Activated CD4-positive, alpha-beta T cell treated with anti-CD3 and anti-CD28 coated beads for 36 hours (primary cell): ENCODE results near the gene NPIPA5. TPM values are rescaled to one million over a fixed set of nuclear protein-coding genes. Genes with fewer than 3 reads are reported as not detected.
"Not testable (repeated sequence)": the region's sequence is repeated elsewhere in the genome, so short reads cannot be mapped to it uniquely, and the experiment has no call there.

ENCODE experiments used
- ATAC-seq: fragments of 200-7000 bp; cut with Tn5 transposase; one replicate; pipeline ENCODE4 v1.10.0; 2021; ENCODE audit warnings: mild to moderate bottlenecking, moderate library complexity
- CTCF ChIA-PET: fragments of 350-600 bp; sonication (Branson Sonifier 250); formaldehyde crosslinking; loops from one replicate; lab custom pipeline; 2021; ENCODE audit warnings: antibody characterized with exemption; lab: Charles Lee
- POLR2A ChIA-PET: fragments of 350-600 bp; sonication (Branson Sonifier 250); formaldehyde crosslinking; loops from one replicate; lab custom pipeline; 2021; ENCODE audit warnings: antibody characterized with exemption, inconsistent platforms; lab: Charles Lee
- DNase-seq: peaks from one replicate; pipeline ENCODE4 v3.0.0-alpha.2; 2020
- H3K27ac Mint-ChIP-seq: one replicate; pipeline ENCODE4 v1.8.0; 2021; ENCODE audit warnings: mixed read lengths
- H3K27me3 Mint-ChIP-seq: one replicate; pipeline ENCODE4 v1.8.0; 2021; ENCODE audit warnings: mixed read lengths
- H3K36me3 Mint-ChIP-seq: one replicate; pipeline ENCODE4 v1.8.0; 2021; ENCODE audit warnings: low read depth, mixed read lengths
- H3K4me1 Mint-ChIP-seq: one replicate; pipeline ENCODE4 v1.8.0; 2021; ENCODE audit warnings: mixed read lengths
- H3K4me3 Mint-ChIP-seq: one replicate; pipeline ENCODE4 v1.8.0; 2021; ENCODE audit warnings: mild to moderate bottlenecking, moderate library complexity, mixed read lengths
- H3K9me3 Mint-ChIP-seq: one replicate; pipeline ENCODE4 v1.8.0; 2021; ENCODE audit warnings: low read depth, mixed read lengths
- intact Hi-C, 2 experiments: fragments of 100-400 bp; cut with DNase I in 1 of 2; cut with micrococcal nuclease in 1 of 2; formaldehyde crosslinking; loops; one replicate each; pipeline versions ENCODE4 v1.14.2 to v1.15.1; 2022 to 2024; cut with DNase I, micrococcal nuclease
- total RNA-seq, 2 experiments: library from RNA; stranded (reverse); gene quantifications; one replicate each; pipeline ENCODE4 v1.2.3, GENCODE V29; 2021

The NPIPA5 gene
- total RNA-seq, 2 experiments from 2014 or later, result 0.34 to 0.46 TPM

- not testable (repeated sequence) for DNase-seq, H3K36me3 Mint-ChIP-seq, ATAC-seq
Measured at GRCh38 chr16:15333969-15334368, 44.1 kb downstream of the NPIPA5 start.

GRCh38 chr16:15330978-15331377 lies 47.1 kb downstream of the NPIPA5 start:
- H3K9me3 Mint-ChIP-seq, DNase-seq, H3K4me3 Mint-ChIP-seq, H3K36me3 Mint-ChIP-seq, intact Hi-C loops, ATAC-seq, H3K27me3 Mint-ChIP-seq, CTCF ChIA-PET, POLR2A ChIA-PET, H3K27ac Mint-ChIP-seq, H3K4me1 Mint-ChIP-seq: not testable (repeated sequence)

More at GRCh38 chr16:15333969-15334368, 44.1 kb downstream of the NPIPA5 start:
- CTCF ChIA-PET, POLR2A ChIA-PET, H3K9me3 Mint-ChIP-seq, H3K27me3 Mint-ChIP-seq, H3K4me3 Mint-ChIP-seq, H3K27ac Mint-ChIP-seq, intact Hi-C loops, H3K4me1 Mint-ChIP-seq: not testable (repeated sequence)

GRCh38 chr16:15324954-15325353 lies 53.1 kb downstream of the NPIPA5 start:
- H3K36me3 Mint-ChIP-seq, intact Hi-C loops, H3K4me3 Mint-ChIP-seq, H3K27me3 Mint-ChIP-seq, POLR2A ChIA-PET, DNase-seq, H3K27ac Mint-ChIP-seq, CTCF ChIA-PET, H3K9me3 Mint-ChIP-seq, H3K4me1 Mint-ChIP-seq, ATAC-seq: not testable (repeated sequence)

GRCh38 chr16:15323373-15323772 lies 54.7 kb downstream of the NPIPA5 start:
- H3K4me3 Mint-ChIP-seq, DNase-seq, CTCF ChIA-PET, POLR2A ChIA-PET, H3K9me3 Mint-ChIP-seq, H3K4me1 Mint-ChIP-seq, H3K27ac Mint-ChIP-seq, H3K27me3 Mint-ChIP-seq, ATAC-seq, intact Hi-C loops, H3K36me3 Mint-ChIP-seq: not testable (repeated sequence)

- intact Hi-C loops, H3K9me3 Mint-ChIP-seq, H3K4me3 Mint-ChIP-seq, CTCF ChIA-PET, H3K27ac Mint-ChIP-seq, DNase-seq, H3K4me1 Mint-ChIP-seq, POLR2A ChIA-PET, H3K36me3 Mint-ChIP-seq, H3K27me3 Mint-ChIP-seq, ATAC-seq: not testable (repeated sequence)
Measured at GRCh38 chr16:15321221-15321620, 56.9 kb downstream of the NPIPA5 start.

- H3K27ac Mint-ChIP-seq, intact Hi-C loops, H3K36me3 Mint-ChIP-seq, H3K27me3 Mint-ChIP-seq, POLR2A ChIA-PET, DNase-seq, H3K9me3 Mint-ChIP-seq, H3K4me1 Mint-ChIP-seq, CTCF ChIA-PET, ATAC-seq, H3K4me3 Mint-ChIP-seq: not testable (repeated sequence)
Measured at GRCh38 chr16:15314562-15314961, 63.5 kb downstream of the NPIPA5 start.

Other genes with a start within 250 kb of the NPIPA5 start
- gene MPV17L, start 17.5 kb upstream of the NPIPA5 start, total RNA-seq, result not detected
- gene BMERB1, start 56.3 kb upstream of the NPIPA5 start, total RNA-seq, result 10 to 100 TPM; 10.1 to 11.6 TPM